Stimulated activated CD4-positive, alpha-beta T cell treated with anti-CD3 and anti-CD28 coated beads, Interleukin-12 subunit alpha, Interleukin-12 subunit beta, amount 100 ng/mL, for 24 hours (primary cell): Measurements from ENCODE around the gene HAUS6.
A peak's percentile ranks its signal among the peaks of the same experiment; 100 is the strongest.
"Not testable (repeated sequence)": the region's sequence is repeated elsewhere in the genome, so short reads cannot be mapped to it uniquely, and the experiment has no call there.

ENCODE experiments used
- DNase-seq, 2 experiments: peaks; one replicate each; pipeline ENCODE4 v3.0.0-alpha.2; 2020; ENCODE audit warnings: low read depth in 2 of 2

The HAUS6 gene

GRCh38 chr9:19116107-19116790 lies 13.5 kb upstream of the HAUS6 start:
- DNase-seq: no peak

GRCh38 chr9:19114680-19115270 lies 12.1 kb upstream of the HAUS6 start:
- DNase-seq: no peak

- DNase-seq: no peak
These were observed 11.4 kb upstream of the HAUS6 start for GRCh38 chr9:19113964-19114679.

- not testable (repeated sequence) for DNase-seq
These were observed 10.4 kb upstream of the HAUS6 start for GRCh38 chr9:19113064-19113611.

GRCh38 chr9:19108038-19108437 lies 5.3 kb upstream of the HAUS6 start:
- no peak for DNase-seq

GRCh38 chr9:19104515-19105282 lies 2.0 kb upstream of the HAUS6 start:
- no peak for DNase-seq

GRCh38 chr9:19102181-19102630 lies 498 bp downstream of the HAUS6 start:
- DNase-seq: peak in 1 of 2 experiments; percentile 2

GRCh38 chr9:19101203-19101602 lies 1.5 kb downstream of the HAUS6 start:
- DNase-seq: no peak

- not testable (repeated sequence) for DNase-seq
These were observed 5.3 kb downstream of the HAUS6 start for GRCh38 chr9:19097431-19097830.

- DNase-seq: no peak
These were observed 15.4 kb downstream of the HAUS6 start for GRCh38 chr9:19087106-19088000.

- DNase-seq: no peak
These were observed 17.4 kb downstream of the HAUS6 start for GRCh38 chr9:19085295-19085694.

- no peak for DNase-seq
These were observed 27.9 kb downstream of the HAUS6 start for GRCh38 chr9:19074836-19075235.

- DNase-seq: no peak
These were observed 28.5 kb downstream of the HAUS6 start for GRCh38 chr9:19074229-19074628.

- no peak for DNase-seq
These were observed 45.7 kb downstream of the HAUS6 start for GRCh38 chr9:19057033-19057432.

- no peak for DNase-seq
These were observed 51.8 kb downstream of the HAUS6 start for GRCh38 chr9:19050637-19051591.

- DNase-seq: peak in 1 of 2 experiments; percentile 4
These were observed 52.6 kb downstream of the HAUS6 start for GRCh38 chr9:19049917-19050636.

GRCh38 chr9:19048966-19049916 lies 53.5 kb downstream of the HAUS6 start, which contains the start of gene RRAGA:
RRAGA (plus strand) TSS chr9:19049427; CDS start chr9:19049660, 233 bp downstream.
- peak; percentile 83 to 89 for DNase-seq

GRCh38 chr9:19036611-19037010 lies 66.1 kb downstream of the HAUS6 start:
- no peak for DNase-seq
